ENCODE results near the gene LRRC4B. TPM values are rescaled to one million over a fixed set of nuclear protein-coding genes. Genes with fewer than 3 reads are reported as not detected.

LRRC4B gene
- total RNA-seq, 1 experiment from 2014 or later, result 0.54 TPM

- DNase-seq, result no peak
- H3K27me3 Mint-ChIP-seq (ENCODE audit: insufficient read depth, unreplicated experiment), result peaks cover 29% of the 10 kb centered on the region
- POLR2A ChIA-PET, result interaction anchor here (0.6 kb wide), 1 partner anchor 181 kb away, joined by 3 read pairs; no protein-coding TSS in a partner anchor
- Histone ChIP-seq H3K27me3 (replicated peaks; ENCODE audit: control insufficient read depth, insufficient read depth, low read length) (peaks cover 2% of the 10 kb centered on the region; the same call in 1 of the 2 replicates), H3K9me3 (no peaks in the 10 kb centered on the region), H3K36me3 (ENCODE audit: control insufficient read depth, insufficient read depth, low read length) (no peaks in the 10 kb centered on the region), H3K4me1 (no peaks in the 10 kb centered on the region), H3K4me3 (ENCODE audit: low read depth, low read length) (no peak overlapping the region)
- no peaks in the 10 kb centered on the region for H3K4me1 Mint-ChIP-seq (ENCODE audit: low read depth, unreplicated experiment)
- H3K36me3 Mint-ChIP-seq (ENCODE audit: insufficient read depth, unreplicated experiment), result no peaks in the 10 kb centered on the region
- no peaks in the 10 kb centered on the region for H3K9me3 Mint-ChIP-seq (ENCODE audit: unreplicated experiment)
- TF ChIP-seq CTCF (IDR thresholded peaks at IDR 0.05; ENCODE audit: insufficient read depth in 1 of 2, low read depth in 1 of 2, low read length in 1 of 2, severe bottlenecking in 1 of 2, unreplicated experiment in 1 of 2), result no peak
- CTCF ChIA-PET, result no interaction called here
- no peak overlapping the region for H3K27ac Mint-ChIP-seq (ENCODE audit: unreplicated experiment)
- BruUV-seq (replicated peaks), result no TSS peak
- intact Hi-C loops (cut with micrococcal nuclease; ENCODE audit: unreplicated experiment), result no loop called here
- no peak overlapping the region for H3K4me3 Mint-ChIP-seq (ENCODE audit: unreplicated experiment)
Observed at GRCh38 chr19:50549927-50550593, 18.2 kb downstream of the LRRC4B start.

DNA sequence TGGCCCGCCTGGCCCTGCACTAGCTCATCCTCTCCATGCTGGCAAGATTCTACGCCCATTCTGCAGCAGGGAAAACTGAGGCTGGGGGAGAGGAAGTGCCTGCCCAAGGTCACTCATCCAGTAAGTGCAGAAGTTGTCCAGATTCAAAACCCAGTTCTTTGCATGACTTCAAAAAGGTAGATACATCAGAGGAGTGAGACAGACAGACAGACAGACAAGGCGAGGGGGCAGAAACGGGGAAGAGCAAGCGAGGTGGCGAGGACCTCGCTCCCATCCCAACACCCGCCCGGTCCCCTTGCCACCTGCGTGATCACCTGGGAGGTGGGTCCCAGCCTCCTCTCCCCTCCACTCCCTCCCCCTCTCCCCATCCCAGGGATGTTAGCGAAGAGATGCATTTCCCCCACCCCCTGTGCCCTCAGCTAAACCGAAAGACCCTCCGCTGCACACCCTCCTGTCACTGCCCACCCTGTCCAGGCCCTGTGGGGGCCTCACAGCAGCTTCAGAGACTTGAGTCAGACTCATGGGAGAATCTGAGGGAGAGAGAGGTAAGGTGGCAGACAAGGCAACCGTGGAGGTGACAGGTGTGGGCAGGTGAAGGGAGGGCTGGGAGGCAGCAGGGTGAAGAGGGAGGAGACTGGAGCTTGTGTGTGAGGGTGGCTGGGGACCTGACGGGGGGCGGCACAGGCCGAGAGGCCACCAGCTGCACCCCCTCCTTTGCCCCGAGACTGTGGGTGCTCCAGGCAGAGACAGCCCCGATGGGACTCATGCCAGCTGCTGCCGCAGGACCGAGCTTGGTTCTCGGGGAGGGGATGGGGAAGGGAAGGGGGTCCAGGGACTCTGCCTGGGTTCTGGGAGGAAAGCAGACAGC, 18.9 kb downstream of the LRRC4B start:
- no peaks in the 10 kb centered on the region for H3K36me3 ChIP-seq (ENCODE audit: control insufficient read depth, insufficient read depth, low read length)
- no peaks in the 10 kb centered on the region for H3K4me1 Mint-ChIP-seq (ENCODE audit: low read depth, unreplicated experiment)
- no peak for TF ChIP-seq CTCF (IDR thresholded peaks at IDR 0.05; ENCODE audit: insufficient read depth in 1 of 2, low read depth in 1 of 2, low read length in 1 of 2, severe bottlenecking in 1 of 2, unreplicated experiment in 1 of 2)
- H3K9me3 Mint-ChIP-seq (ENCODE audit: unreplicated experiment), result no peaks in the 10 kb centered on the region
- H3K4me3 Mint-ChIP-seq (ENCODE audit: unreplicated experiment), result no peak overlapping the region
- no peak overlapping the region for H3K4me3 ChIP-seq (ENCODE audit: low read depth, low read length)
- H3K27ac Mint-ChIP-seq (ENCODE audit: unreplicated experiment), result no peak overlapping the region
- H3K27me3 Mint-ChIP-seq (ENCODE audit: insufficient read depth, unreplicated experiment), result peaks cover 27% of the 10 kb centered on the region
- intact Hi-C loops (cut with micrococcal nuclease; ENCODE audit: unreplicated experiment), result no loop called here
- H3K9me3 ChIP-seq, result no peaks in the 10 kb centered on the region
- ChIA-PET CTCF (no interaction called here), POLR2A (interaction anchor here (0.6 kb wide), 1 partner anchor 180 kb away, joined by 3 read pairs; no protein-coding TSS in a partner anchor)
- H3K4me1 ChIP-seq, result no peaks in the 10 kb centered on the region
- no peak for DNase-seq
- BruUV-seq (replicated peaks), result no TSS peak
- H3K36me3 Mint-ChIP-seq (ENCODE audit: insufficient read depth, unreplicated experiment), result no peaks in the 10 kb centered on the region
- peaks cover 2% of the 10 kb centered on the region; the same call in 1 of the 2 replicates for H3K27me3 ChIP-seq (replicated peaks; ENCODE audit: control insufficient read depth, insufficient read depth, low read length)

DNA sequence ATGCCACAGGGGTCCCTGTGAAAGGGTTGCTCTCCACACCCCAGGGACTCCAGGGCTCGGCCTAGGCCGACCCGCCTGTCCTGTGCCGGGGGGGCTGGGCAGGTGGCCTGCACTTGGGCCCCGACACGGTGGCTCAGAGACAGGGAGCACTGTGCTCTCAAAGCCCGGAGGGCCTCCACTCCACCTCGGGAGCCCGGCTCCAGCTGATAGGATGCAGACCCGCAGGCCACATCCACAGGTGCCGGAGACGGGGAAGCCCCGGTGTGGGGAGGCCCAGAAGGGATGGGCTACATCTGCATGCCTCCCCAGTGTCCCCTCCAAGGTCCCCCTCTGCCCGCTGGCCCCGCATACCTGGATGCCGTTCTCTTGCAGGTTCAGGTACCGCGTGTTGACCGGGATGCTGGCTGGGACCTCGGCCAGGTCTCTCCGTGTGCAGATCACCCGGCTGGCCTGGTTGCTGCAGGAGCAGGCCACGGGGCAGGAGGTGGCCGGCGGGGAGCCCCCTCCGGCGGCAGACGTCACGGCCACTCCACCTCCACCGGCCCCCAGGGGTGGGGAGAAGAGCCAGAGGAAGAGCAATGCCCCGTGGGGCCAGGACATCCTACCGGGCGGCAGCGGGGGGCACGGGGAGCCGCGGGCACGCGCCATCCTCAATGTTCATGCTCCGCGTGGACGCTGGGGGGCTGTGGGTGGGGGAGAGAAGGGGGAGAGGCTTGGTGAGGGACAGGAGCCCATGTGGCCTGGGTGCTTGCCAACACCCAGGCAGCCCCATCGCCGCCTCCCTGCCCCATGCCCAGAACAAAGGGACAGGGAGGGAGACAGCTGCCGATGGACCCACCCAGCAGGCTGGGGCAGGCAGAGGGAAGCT, 19.8 kb downstream of the LRRC4B start:
- no TSS peak for BruUV-seq (replicated peaks)
- TF ChIP-seq CTCF (IDR thresholded peaks at IDR 0.05; ENCODE audit: insufficient read depth in 1 of 2, low read depth in 1 of 2, low read length in 1 of 2, severe bottlenecking in 1 of 2, unreplicated experiment in 1 of 2), result no peak
- no peak for DNase-seq
- Histone ChIP-seq H3K9me3 (no peaks in the 10 kb centered on the region), H3K4me1 (no peaks in the 10 kb centered on the region), H3K36me3 (ENCODE audit: control insufficient read depth, insufficient read depth, low read length) (no peaks in the 10 kb centered on the region), H3K27me3 (replicated peaks; ENCODE audit: control insufficient read depth, insufficient read depth, low read length) (peaks cover 2% of the 10 kb centered on the region; the same call in 1 of the 2 replicates), H3K4me3 (ENCODE audit: low read depth, low read length) (no peak overlapping the region)
- H3K36me3 Mint-ChIP-seq (ENCODE audit: insufficient read depth, unreplicated experiment), result no peaks in the 10 kb centered on the region
- no peaks in the 10 kb centered on the region for H3K9me3 Mint-ChIP-seq (ENCODE audit: unreplicated experiment)
- no peaks in the 10 kb centered on the region for H3K4me1 Mint-ChIP-seq (ENCODE audit: low read depth, unreplicated experiment)
- intact Hi-C loops (cut with micrococcal nuclease; ENCODE audit: unreplicated experiment), result no loop called here
- CTCF ChIA-PET, result interaction anchor here (1.2 kb wide), 1 partner anchor 8 kb away, joined by 8 read pairs; no protein-coding TSS in a partner anchor
- H3K4me3 Mint-ChIP-seq (ENCODE audit: unreplicated experiment), result no peak overlapping the region
- POLR2A ChIA-PET, result no interaction called here
- peaks cover 27% of the 10 kb centered on the region for H3K27me3 Mint-ChIP-seq (ENCODE audit: insufficient read depth, unreplicated experiment)
- H3K27ac Mint-ChIP-seq (ENCODE audit: unreplicated experiment), result no peak overlapping the region

Data from Caco-2 (cell line).